Left hindlimb (tissue), 1 donor: Measurements from ENCODE around the gene LUC7L2.
"Not testable (repeated sequence)": the region's sequence is repeated elsewhere in the genome, so short reads cannot be mapped to it uniquely, and the experiment has no call there.

Experiments used
- DNase-seq: peaks from one replicate; pipeline ENCODE4 v3.0.0-alpha.2; 2018

Gene LUC7L2

GRCh38 chr7:139397192-139397591 lies 37.5 kb downstream of the LUC7L2 start:
- no peak for DNase-seq

- no peak for DNase-seq
These were observed 43.9 kb downstream of the LUC7L2 start for GRCh38 chr7:139403601-139404000.

GRCh38 chr7:139407555-139407954 lies 47.9 kb downstream of the LUC7L2 start:
- no peak for DNase-seq

- not testable (repeated sequence) for DNase-seq
These were observed 55.2 kb downstream of the LUC7L2 start for GRCh38 chr7:139414743-139415402.

- no peak for DNase-seq
These were observed 56.7 kb downstream of the LUC7L2 start for GRCh38 chr7:139416405-139416804.

GRCh38 chr7:139417478-139417877 lies 57.8 kb downstream of the LUC7L2 start:
- DNase-seq, result no peak

GRCh38 chr7:139421123-139421522 lies 61.4 kb downstream of the LUC7L2 start:
- DNase-seq, result no peak

- no peak for DNase-seq
These were observed 62.4 kb downstream of the LUC7L2 start for GRCh38 chr7:139422126-139422525.

- DNase-seq, result no peak
These were observed 63.4 kb downstream of the LUC7L2 start for GRCh38 chr7:139423091-139423490.

GRCh38 chr7:139424004-139424403 lies 64.3 kb downstream of the LUC7L2 start:
- DNase-seq, result no peak

- not testable (repeated sequence) for DNase-seq
These were observed 66.0 kb downstream of the LUC7L2 start for GRCh38 chr7:139425701-139426100.

- no peak for DNase-seq
These were observed 66.7 kb downstream of the LUC7L2 start for GRCh38 chr7:139426258-139427028.

- no peak for DNase-seq
These were observed 67.3 kb downstream of the LUC7L2 start for GRCh38 chr7:139427029-139427420.

GRCh38 chr7:139427788-139428187 lies 68.1 kb downstream of the LUC7L2 start:
- no peak for DNase-seq

GRCh38 chr7:139429735-139430134 lies 70.0 kb downstream of the LUC7L2 start:
- not testable (repeated sequence) for DNase-seq

- no peak for DNase-seq
These were observed 70.7 kb downstream of the LUC7L2 start for GRCh38 chr7:139430443-139430842.

- DNase-seq, result no peak
These were observed 71.3 kb downstream of the LUC7L2 start for GRCh38 chr7:139431010-139431409.

GRCh38 chr7:139431459-139431858 lies 71.8 kb downstream of the LUC7L2 start:
- no peak for DNase-seq

GRCh38 chr7:139436806-139437205 lies 77.1 kb downstream of the LUC7L2 start:
- no peak for DNase-seq

- no peak for DNase-seq
These were observed 79.7 kb downstream of the LUC7L2 start for GRCh38 chr7:139439375-139439774.

GRCh38 chr7:139441961-139442360 lies 82.3 kb downstream of the LUC7L2 start:
- DNase-seq, result no peak

- no peak for DNase-seq
These were observed 86.6 kb downstream of the LUC7L2 start for GRCh38 chr7:139446051-139446890.

GRCh38 chr7:139450851-139451250 lies 91.2 kb downstream of the LUC7L2 start:
- DNase-seq, result no peak

GRCh38 chr7:139451638-139452037 lies 91.9 kb downstream of the LUC7L2 start:
- DNase-seq, result no peak
